Aorta (tissue), 5 donors: ENCODE results near the gene ITPRID1. TPM values are rescaled to one million over a fixed set of nuclear protein-coding genes. Genes with fewer than 3 reads are reported as not detected.

Experiments
- ATAC-seq: fragments of 200-7000 bp; cut with Tn5 transposase; one replicate; pipeline ENCODE4 v1.9.1; 2022; ENCODE audit warnings: moderate library complexity; ENCODE audit not compliant: low FRiP score
- DNase-seq, 2 donors: peaks; one replicate each; pipeline ENCODE4 v3.0.0-alpha.2; 2020
- H3K27ac ChIP-seq, 2 donors: one replicate each; pipeline ENCODE4 v1.5.1; 2013; ENCODE audit warnings: low read length in 2 of 2, mild to moderate bottlenecking in 2 of 2, moderate library complexity in 2 of 2, control low read depth in 1 of 2, inconsistent platforms in 1 of 2, low read depth in 1 of 2
- H3K27me3 ChIP-seq, 2 donors: one replicate each; pipeline ENCODE4 v1.6.1; 2013; ENCODE audit warnings: control low read depth in 1 of 2, low read length in 1 of 2, mild to moderate bottlenecking in 1 of 2, moderate library complexity in 1 of 2; ENCODE audit not compliant: insufficient read depth in 2 of 2, control insufficient read depth in 1 of 2
- H3K36me3 ChIP-seq, 2 donors: one replicate each; pipeline ENCODE4 v1.6.1; 2013; ENCODE audit warnings: control low read depth in 1 of 2, low read length in 1 of 2, mild to moderate bottlenecking in 1 of 2; ENCODE audit not compliant: insufficient read depth in 2 of 2, control insufficient read depth in 1 of 2
- H3K4me1 ChIP-seq, 2 donors: one replicate each; pipeline ENCODE4 v1.6.1; 2013; ENCODE audit warnings: low read length in 2 of 2, control low read depth in 1 of 2, mild to moderate bottlenecking in 1 of 2, moderate library complexity in 1 of 2; ENCODE audit not compliant: insufficient read depth in 2 of 2, control insufficient read depth in 1 of 2
- H3K4me3 ChIP-seq, 2 donors: one replicate each; pipeline ENCODE4 v1.5.1; 2013; ENCODE audit warnings: low read length in 2 of 2, control low read depth in 1 of 2, mild to moderate bottlenecking in 1 of 2
- H3K9me3 ChIP-seq: one replicate; pipeline ENCODE4 v1.6.1; 2013; ENCODE audit warnings: mild to moderate bottlenecking, low read length; ENCODE audit not compliant: control insufficient read depth
- WGBS, 2 donors: extraction: QIAGEN DNeasy Blood & Tissue Kit; methylation state at CpG; one replicate each; pipeline ENCODE4 v1.1.7; 2013; 5-methylcytosine and 5-hydroxymethylcytosine counted together
- intact Hi-C, 2 donors: fragments of 100-400 bp; cut with DNase I; formaldehyde crosslinking; loops; one replicate each; pipeline versions ENCODE4 v1.14.2 to v1.15.0; 2022
- polyA plus RNA-seq, 2 donors: library from polyadenylated mRNA; stranded (reverse); fragments of 200-250 nt; gene quantifications; one replicate each; pipeline ENCODE4 v1.2.3, GENCODE V29; 2013
- total RNA-seq, 2 donors: library from RNA; stranded (reverse); fragmentation: NEBNext Ultra II Directional; extraction: Animal tissue kit (Norgen Biotek cat#: 25700); gene quantifications; one replicate each; pipeline ENCODE4 v1.2.1, GENCODE V29; 2021
- donor health status: healthy with polysubstance abuse.
- donor health status: Bipolar disorder and iron deficiency.
- donor health status: DM: no; HTN: no; CAD: no.
- donor health status: DM: no; HTN: no; CAD: no.
- donor health status: DM: yes; HTN: yes; CAD: no.

Gene ITPRID1
- total and polyA plus RNA-seq, 4 donors = 0.09 TPM; not detected in 3

DNA sequence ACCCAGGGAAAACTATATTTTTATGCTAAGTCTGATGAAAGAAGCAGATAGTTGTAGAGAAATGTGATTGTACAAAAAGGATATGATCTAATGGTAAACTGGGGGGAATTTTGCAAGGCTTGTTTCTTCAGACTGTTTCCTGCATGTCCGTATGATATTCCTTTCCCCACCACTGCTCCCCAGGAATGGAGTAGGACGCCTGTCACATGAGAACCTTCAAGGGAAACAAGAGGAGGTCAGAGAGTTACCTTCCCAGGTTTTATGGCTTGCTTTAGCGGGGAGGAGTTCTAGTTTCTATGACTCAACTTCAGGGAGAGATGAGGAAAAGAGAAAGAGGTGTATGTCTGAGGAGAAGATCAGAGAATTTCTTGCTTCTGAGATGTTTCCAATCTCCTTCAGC, 16.4 kb upstream of the ITPRID1 start:
- WGBS, 2 donors = 72 to 80% methylated on average over 2 to 3 of the region's 3 CpGs
- H3K27ac ChIP-seq = no peak overlapping the region
- intact Hi-C loops = no loop called here
- H3K27me3 ChIP-seq = no peaks in the 10 kb centered on the region
- H3K9me3 ChIP-seq = no peaks in the 10 kb centered on the region
- H3K36me3 ChIP-seq = no peaks in the 10 kb centered on the region
- ATAC-seq (no peak), DNase-seq (no peak)
- no peaks in the 10 kb centered on the region for H3K4me1 ChIP-seq
- no peak overlapping the region for H3K4me3 ChIP-seq

DNA sequence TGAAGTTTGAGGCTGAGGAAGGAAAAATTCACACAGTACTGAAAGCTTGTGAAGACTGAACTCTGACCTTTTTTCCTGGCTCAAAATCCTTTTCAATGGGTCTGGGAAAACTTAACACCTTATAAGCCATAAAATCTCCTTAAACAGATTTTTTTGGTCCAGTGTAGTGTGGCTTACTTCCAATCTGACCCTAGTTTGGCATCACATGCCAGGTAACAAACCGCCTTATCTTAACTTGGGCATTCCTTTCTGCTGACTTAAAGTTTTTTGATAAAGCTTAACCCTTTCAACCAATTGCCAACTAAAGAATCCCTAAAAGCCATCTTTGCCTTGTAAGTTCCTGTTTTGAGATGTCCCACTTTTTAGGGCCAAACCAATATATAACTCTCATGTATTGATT, 13.2 kb upstream of the ITPRID1 start:
- no peak overlapping the region for H3K4me3 ChIP-seq
- WGBS, 2 donors = 1 to 12% methylated on average over 1 of the region's 1 CpG
- no peak for ATAC-seq
- H3K36me3 ChIP-seq = no peaks in the 10 kb centered on the region
- no peaks in the 10 kb centered on the region for H3K4me1 ChIP-seq
- intact Hi-C loops = no loop called here
- no peak overlapping the region for H3K27ac ChIP-seq
- H3K27me3 ChIP-seq = no peaks in the 10 kb centered on the region
- no peaks in the 10 kb centered on the region for H3K9me3 ChIP-seq
- no peak for DNase-seq

DNA sequence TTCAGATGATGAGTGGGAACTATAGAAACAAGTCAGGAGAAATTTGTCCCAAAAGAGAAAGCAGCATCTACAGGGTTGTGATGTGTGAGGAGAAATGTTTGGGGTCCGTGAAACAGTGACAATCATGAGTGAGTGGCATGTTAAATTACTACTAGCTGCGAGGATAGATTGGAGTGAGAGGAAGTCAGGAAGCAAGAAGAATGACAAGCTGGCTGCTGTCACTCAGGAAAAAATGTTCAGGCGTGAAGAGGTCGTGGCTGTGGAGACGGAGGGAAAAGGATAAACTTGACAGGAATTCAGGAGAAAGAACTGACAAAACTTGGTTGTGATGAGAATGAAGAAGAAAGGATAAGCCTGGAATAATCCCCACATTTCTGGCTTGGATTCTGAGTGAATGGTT, 5.1 kb upstream of the ITPRID1 start:
- 44 to 61% methylated on average over 5 of the region's 5 CpGs for WGBS, 2 donors
- Histone ChIP-seq H3K27me3 (no peaks in the 10 kb centered on the region), H3K27ac (no peak overlapping the region), H3K4me1 (no peaks in the 10 kb centered on the region), H3K9me3 (no peaks in the 10 kb centered on the region), H3K4me3 (no peak overlapping the region), H3K36me3 (no peaks in the 10 kb centered on the region)
- intact Hi-C loops = no loop called here
- no peak for DNase-seq
- ATAC-seq = no peak

- intact Hi-C loops = no loop called here
- no peak overlapping the region for H3K4me3 ChIP-seq
Measured at GRCh38 chr7:31512166-31512565, 1.7 kb upstream of the ITPRID1 start.

DNA sequence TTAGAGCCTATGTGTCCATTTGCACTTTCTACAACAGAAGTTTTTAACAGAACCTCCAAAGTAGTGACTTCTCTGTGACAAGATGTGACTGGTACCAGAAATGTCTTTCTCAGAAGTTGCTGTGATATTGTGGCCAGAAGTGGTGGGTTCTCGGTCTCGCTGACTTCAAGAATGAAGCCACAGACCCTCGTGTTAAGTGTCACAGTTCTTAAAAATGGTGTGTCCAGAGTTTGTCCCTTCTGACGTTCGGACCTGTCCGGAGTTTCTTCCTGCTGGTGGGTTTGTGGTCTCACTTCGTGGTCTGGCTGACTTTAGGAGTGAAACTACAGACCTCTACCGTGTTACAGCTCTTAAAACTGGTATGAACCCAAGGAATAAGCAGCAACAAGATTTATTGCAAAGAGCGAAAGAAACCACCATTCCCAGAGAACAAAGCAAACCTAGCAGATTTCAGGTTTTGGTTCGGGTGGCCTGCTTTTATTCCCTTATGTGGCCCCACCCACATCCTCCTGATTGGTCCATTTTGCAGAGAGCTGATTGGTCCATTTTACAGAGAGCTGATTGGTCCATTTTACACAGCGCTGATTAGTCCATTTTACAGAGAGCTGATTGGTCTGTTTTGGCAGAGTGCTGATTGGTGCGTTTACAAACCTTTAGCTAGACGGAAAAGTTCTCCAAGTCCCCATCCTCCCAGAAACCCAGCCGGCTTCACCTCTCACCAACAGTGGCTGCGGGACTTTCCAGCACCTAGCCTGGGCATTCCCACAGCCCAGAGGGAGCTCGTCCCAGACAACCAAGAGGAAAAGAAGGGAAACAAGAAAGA, 3.0 kb downstream of the ITPRID1 start:
- no peak overlapping the region for H3K27ac ChIP-seq
- no peaks in the 10 kb centered on the region for H3K4me1 ChIP-seq
- H3K36me3 ChIP-seq = no peaks in the 10 kb centered on the region
- WGBS, 2 donors = 87 to 89% methylated on average over 16 of the region's 16 CpGs
- no peaks in the 10 kb centered on the region for H3K27me3 ChIP-seq
- no peak for ATAC-seq
- no peak for DNase-seq
- intact Hi-C loops = no loop called here
- no peak overlapping the region for H3K4me3 ChIP-seq
- H3K9me3 ChIP-seq = no peaks in the 10 kb centered on the region

More at GRCh38 chr7:31512166-31512565, 1.7 kb upstream of the ITPRID1 start:
- 45 to 52% methylated on average over 2 of the region's 2 CpGs for WGBS, 2 donors
- Histone ChIP-seq H3K4me1 (no peaks in the 10 kb centered on the region), H3K36me3 (no peaks in the 10 kb centered on the region), H3K27ac (no peak overlapping the region), H3K9me3 (no peaks in the 10 kb centered on the region), H3K27me3 (no peaks in the 10 kb centered on the region)
- DNase-seq (no peak), ATAC-seq (no peak)

GRCh38 chr7:31517513-31517912, 3.6 kb downstream of the ITPRID1 start:
- H3K27me3 ChIP-seq = no peaks in the 10 kb centered on the region
- H3K4me3 ChIP-seq = no peak overlapping the region
- no peaks in the 10 kb centered on the region for H3K9me3 ChIP-seq
- ATAC-seq (no peak), DNase-seq (peak in 1 of 2 donors; percentile 68)
- 96% methylated on average over 29 to 31 of the region's 31 CpGs for WGBS, 2 donors
- intact Hi-C loops = no loop called here
- H3K36me3 ChIP-seq = no peaks in the 10 kb centered on the region
- H3K27ac ChIP-seq = no peak overlapping the region
- no peaks in the 10 kb centered on the region for H3K4me1 ChIP-seq

GRCh38 chr7:31518766-31519165, 4.9 kb downstream of the ITPRID1 start:
- ATAC-seq (no peak), DNase-seq (no peak)
- Histone ChIP-seq H3K4me1 (no peaks in the 10 kb centered on the region), H3K27me3 (no peaks in the 10 kb centered on the region), H3K4me3 (no peak overlapping the region), H3K9me3 (no peaks in the 10 kb centered on the region), H3K36me3 (no peaks in the 10 kb centered on the region), H3K27ac (no peak overlapping the region)
- intact Hi-C loops = no loop called here
- 87 to 89% methylated on average over 4 of the region's 4 CpGs for WGBS, 2 donors

DNA sequence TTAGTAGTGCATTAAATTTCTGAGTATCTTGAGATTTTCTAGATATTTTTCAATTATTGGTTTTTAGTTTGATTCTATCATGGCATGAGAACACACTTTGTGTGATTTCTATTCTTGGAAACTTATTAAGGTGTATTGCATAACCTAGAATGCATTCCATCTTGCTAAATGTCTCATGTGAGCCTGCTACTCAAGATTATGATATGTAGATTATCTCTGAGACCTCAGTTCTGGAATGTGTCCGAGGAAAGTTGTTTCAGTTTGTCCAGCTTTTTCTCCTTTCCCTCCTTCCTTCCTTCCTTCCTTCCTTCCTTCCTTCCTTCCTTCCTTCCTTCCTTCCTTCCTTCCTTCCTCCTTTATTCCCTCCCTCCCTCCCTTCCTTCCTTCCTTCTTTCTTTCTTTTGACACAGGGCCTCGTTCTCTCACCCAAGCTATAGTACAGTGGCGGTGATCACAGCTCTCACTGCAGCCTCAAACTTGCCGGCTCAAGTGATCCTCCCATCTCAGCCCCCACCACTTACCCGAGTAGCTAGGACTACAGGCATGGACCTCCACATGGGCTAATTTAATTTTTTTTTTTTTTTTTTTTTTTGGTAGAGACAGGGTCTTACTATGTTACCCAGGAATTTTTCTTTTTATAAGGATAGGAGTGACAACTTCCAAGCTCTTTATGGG, 7.6 kb downstream of the ITPRID1 start:
- Histone ChIP-seq H3K27me3 (no peaks in the 10 kb centered on the region), H3K27ac (no peak overlapping the region), H3K4me3 (no peak overlapping the region), H3K36me3 (no peaks in the 10 kb centered on the region), H3K4me1 (no peaks in the 10 kb centered on the region), H3K9me3 (no peaks in the 10 kb centered on the region)
- no peak for DNase-seq
- ATAC-seq = no peak
- WGBS, 2 donors = 78 to 85% methylated on average over 5 of the region's 5 CpGs
- intact Hi-C loops = no loop called here

DNA sequence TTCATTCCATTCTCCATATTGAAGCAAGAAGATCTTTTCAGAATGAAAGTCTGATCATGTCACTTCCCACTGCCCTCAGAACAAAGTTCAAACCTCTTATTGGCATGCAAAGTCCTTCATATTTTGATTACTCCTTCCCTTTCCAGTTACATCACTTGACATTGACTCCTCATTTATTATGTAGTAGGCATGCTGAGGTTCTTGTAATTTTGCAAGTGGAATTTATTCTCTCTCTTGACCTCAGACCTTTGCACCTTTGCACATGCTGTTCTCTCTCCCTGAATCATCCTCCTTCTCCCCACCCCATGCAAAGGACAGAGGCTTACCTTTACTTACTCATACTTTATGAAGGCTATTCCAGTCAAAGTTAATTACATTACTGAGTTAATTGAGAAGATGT, 13.0 kb downstream of the ITPRID1 start:
- intact Hi-C loops = no loop called here
- Histone ChIP-seq H3K27ac (no peak overlapping the region), H3K27me3 (no peaks in the 10 kb centered on the region), H3K36me3 (no peaks in the 10 kb centered on the region), H3K4me1 (no peaks in the 10 kb centered on the region), H3K9me3 (no peaks in the 10 kb centered on the region), H3K4me3 (no peak overlapping the region)
- DNase-seq (no peak), ATAC-seq (no peak)
